Measurements from ENCODE around the gene CCDC187. TPM values are rescaled to one million over a fixed set of nuclear protein-coding genes. Genes with fewer than 3 reads are reported as not detected.
"Not testable (repeated sequence)": the region's sequence is repeated elsewhere in the genome, so short reads cannot be mapped to it uniquely, and the experiment has no call there.

CCDC187 gene
- total RNA-seq, result not detected
- long read RNA-seq, result 0 reads

- no peak for DNase-seq
- intact Hi-C loops (cut with DNase I), result no loop called here
- ATAC-seq, result no peak
Observed at GRCh38 chr9:136303825-136304416, at the start of gene CCDC187. Gene CCDC187, minus strand, starts transcription at chr9:136304094. Its CDS starts 264 bp downstream, at chr9:136303830.

DNA sequence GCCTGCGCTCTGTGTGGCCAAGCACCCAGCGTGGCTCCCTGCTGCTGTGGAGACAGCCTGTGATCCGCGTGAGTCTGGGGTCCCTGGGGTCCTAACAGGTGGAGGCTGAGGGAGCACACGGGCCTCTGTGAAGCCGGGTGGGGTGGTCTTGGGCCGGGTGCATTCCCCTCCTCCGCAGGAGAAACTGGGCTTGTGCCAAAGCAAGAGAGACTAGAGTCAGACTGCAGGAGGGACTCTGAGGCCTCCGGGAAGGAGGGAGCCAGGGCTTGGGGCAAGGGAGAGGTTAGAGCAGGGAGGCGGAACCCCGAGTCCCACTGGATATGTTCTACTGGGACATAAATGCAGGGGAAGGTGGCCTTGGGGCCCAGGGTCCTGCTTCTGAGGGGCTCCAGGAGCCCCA is 49.2 kb upstream of the CCDC187 start:
- intact Hi-C loops (cut with DNase I), result no loop called here
- ATAC-seq (no peak), DNase-seq (no peak)

- intact Hi-C loops (cut with DNase I), result no loop called here
- peak; percentile 8 to 31 for ATAC-seq
- DNase-seq, result no peak
Observed at GRCh38 chr9:136352682-136353081, 48.8 kb upstream of the CCDC187 start.

DNA sequence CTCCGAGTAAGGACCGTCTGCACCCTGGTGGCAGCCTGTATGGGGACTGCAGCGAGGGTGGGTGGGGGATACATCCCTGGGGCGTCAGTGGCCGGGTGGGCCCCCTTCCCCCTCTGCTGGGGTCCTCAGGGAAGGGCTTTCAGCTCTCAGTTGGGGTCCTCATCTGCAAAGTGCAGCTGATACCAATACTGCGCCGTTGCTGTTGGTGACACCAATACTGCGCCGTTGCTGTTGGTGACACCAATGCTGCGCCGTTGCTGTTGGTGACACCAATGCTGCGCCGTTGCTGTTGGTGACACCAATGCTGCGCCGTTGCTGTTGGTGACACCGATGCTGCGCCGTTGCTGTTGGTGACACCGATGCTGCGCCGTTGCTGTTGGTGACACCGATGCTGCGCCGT is 48.0 kb upstream of the CCDC187 start:
- DNase-seq; intact Hi-C loops (cut with DNase I); ATAC-seq: not testable (repeated sequence)

GRCh38 chr9:136351252-136351800 is 47.4 kb upstream of the CCDC187 start:
- intact Hi-C loops (cut with DNase I), result no loop called here
- ATAC-seq, result no peak

DNA sequence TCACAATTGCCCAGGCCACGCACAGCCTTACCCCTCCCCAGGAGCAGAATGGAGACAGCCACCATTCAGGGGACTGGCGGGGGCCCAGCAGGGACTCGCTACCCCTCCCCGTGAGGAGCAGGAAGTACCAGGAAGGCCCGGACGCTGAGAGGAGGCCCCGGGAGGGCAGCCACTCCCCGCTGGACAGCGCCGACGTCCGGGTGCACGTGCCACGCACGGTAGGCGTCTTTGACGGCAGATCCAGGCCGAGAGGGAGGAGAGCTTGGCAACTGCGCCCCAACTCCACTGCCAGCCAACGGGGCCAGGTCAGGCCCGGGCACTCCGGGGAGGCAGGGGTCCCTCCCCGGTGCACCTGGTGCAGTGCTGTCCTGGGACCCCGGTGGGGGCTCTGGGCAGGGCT is 45.7 kb upstream of the CCDC187 start:
- DNase-seq, result no peak
- ATAC-seq, result no peak
- intact Hi-C loops (cut with DNase I), result loop anchor here in 1 of 2 donors (10.0 kb wide), 1 partner anchor 55 kb away; the partner anchor contains the start of gene SNAPC4

More at GRCh38 chr9:136351252-136351800, 47.4 kb upstream of the CCDC187 start:
- no peak for DNase-seq

DNA sequence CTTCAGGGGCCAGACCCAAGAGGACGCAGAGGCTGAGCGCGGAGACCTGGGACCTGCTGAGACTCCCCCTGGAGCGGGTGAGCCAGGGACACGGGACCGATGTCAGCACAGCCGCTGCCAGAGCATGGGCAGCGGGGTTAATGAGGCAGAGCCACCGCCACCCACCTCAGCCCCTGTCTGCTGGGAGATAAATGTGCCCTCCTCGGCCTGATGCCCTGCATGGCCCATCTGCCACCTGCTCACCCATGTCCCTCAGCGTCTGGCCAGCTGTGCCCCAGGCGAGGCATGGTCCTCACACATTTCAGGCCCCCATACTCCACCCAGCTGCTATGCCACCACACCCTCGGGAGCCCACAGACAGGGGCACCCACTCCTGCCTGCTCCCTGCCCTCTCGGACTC is 44.8 kb upstream of the CCDC187 start:
- intact Hi-C loops (cut with DNase I), result loop anchor here in 1 of 2 donors (10.0 kb wide), 1 partner anchor 56 kb away; the partner anchor contains the start of gene SNAPC4
- DNase-seq (no peak), ATAC-seq (no peak)

DNA sequence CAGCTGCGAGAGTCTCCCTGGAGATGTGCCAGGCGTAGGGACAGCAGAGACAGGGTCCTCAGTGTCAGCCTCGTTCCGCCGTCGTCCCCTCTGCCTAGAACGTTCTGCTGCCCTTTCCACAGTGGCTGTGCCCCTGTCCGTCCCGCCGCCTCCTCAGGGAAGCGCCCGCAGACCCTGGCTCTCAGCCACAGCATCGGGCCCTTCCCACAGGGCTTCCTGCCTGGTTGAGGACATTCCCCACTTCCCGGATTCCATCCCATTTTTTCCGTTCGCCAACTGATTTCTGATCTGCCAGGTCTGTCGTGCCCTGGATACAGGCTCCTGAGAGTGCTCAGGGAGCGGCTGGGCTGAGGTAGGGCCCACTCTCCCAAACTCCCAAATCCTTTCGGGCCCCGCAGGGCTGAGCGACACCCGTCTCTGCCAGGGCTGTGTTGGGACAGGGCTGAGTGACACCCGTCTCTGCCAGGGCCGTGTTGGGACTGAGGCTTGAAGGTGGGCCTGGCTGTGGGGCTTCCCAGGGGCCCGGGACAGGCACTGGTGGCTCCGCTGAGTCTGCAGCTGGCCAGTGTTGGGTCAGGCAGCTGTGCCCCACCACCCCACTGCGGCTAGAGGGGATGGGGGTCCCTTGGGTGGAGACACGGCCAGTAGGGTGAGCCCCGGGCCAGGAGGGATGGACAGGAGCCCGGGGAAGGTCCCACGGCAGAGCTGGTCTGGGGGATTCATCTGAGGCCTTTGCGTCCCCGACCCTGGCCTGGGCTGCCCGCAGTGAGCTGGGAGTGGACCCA is 43.8 kb upstream of the CCDC187 start:
- DNase-seq, result no peak
- intact Hi-C loops (cut with DNase I), result loop anchor here in 1 of 2 donors (10.0 kb wide), 1 partner anchor 57 kb away; the partner anchor contains the start of gene SNAPC4
- ATAC-seq, result no peak

GRCh38 chr9:136346927-136347465 is 43.1 kb upstream of the CCDC187 start:
- ATAC-seq (no peak), DNase-seq (no peak)
- intact Hi-C loops (cut with DNase I), result loop anchor here in 1 of 2 donors (10.0 kb wide), 1 partner anchor 58 kb away; the partner anchor contains the start of gene SNAPC4

- ATAC-seq (no peak), DNase-seq (no peak)
- intact Hi-C loops (cut with DNase I), result loop anchor here in 1 of 2 donors (10.0 kb wide), 1 partner anchor 59 kb away; the partner anchor contains the start of gene SNAPC4
Observed at GRCh38 chr9:136346157-136346481, 42.2 kb upstream of the CCDC187 start.

- intact Hi-C loops (cut with DNase I), result loop anchor here in 1 of 2 donors (10.0 kb wide), 1 partner anchor 59 kb away; the partner anchor contains the start of gene SNAPC4
Observed at GRCh38 chr9:136345281-136346156, 41.6 kb upstream of the CCDC187 start.

GRCh38 chr9:136344544-136345280 is 40.8 kb upstream of the CCDC187 start:
- no peak for DNase-seq
- intact Hi-C loops (cut with DNase I), result loop anchor here in 1 of 2 donors (10.0 kb wide), 1 partner anchor 60 kb away; the partner anchor contains the start of gene SNAPC4
- no peak for ATAC-seq

More at GRCh38 chr9:136345281-136346156, 41.6 kb upstream of the CCDC187 start:
- DNase-seq (peak; percentile 86), ATAC-seq (peak; percentile 58 to 62)

DNA sequence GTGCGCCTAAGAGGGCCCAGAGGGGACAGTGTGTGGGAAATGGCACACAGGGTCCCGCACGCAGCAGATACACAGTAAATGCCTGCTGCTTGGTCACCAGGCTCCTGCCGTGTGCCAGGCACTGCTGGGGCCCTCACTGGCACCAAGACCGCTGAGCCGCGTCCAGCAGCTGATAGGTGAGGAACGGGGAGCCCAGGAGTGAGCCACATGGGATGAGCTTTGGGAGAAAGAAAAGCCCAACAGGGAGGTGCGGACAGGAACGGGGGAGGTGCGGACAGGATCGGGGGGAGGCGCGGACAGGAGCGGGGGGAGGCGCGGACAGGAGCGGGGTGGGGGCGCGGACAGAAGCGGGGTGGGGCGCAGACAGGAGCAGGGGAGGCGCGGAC is 40.0 kb upstream of the CCDC187 start:
- DNase-seq (no peak), ATAC-seq (no peak)
- intact Hi-C loops (cut with DNase I), result loop anchor here in 1 of 2 donors (10.0 kb wide), 1 partner anchor 61 kb away; the partner anchor contains the start of gene SNAPC4

DNA sequence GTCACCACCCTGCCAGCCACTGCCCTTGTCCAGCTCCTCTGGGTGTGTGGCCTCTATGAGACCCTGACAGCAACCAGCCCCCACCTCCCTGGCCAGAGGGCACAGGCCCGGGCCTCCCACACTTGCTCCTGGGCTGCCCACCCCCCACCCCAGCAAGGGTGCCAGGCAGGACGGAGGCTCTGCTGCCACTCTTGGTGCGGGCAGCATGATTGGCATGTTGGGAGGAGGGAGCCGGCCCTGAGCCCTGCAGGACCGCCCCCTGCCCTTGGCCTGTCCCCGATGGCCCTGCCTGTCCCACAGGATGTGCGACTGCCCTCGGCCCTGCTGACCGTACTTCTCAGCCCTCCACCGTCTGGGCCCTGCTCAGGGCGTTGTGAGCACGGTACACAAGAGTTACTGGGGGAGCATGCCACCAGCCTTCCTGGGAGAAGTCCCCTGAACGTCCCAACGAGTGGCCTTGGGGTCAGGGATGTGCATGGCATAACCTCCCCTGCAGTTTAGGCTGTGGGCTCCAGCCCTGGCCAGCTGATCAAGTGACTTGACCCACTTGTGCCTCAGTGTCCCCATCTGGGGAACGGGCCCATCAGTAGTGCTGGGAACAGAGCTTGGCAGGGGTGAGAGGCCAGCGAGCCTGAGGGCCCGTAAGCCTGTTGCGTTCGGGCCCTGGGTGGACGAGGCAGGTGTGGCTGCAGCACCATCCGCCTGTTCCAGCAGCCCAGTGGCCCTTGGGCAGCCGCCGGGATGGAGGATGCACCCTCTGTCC is 39.4 kb upstream of the CCDC187 start:
- DNase-seq (no peak), ATAC-seq (peak; percentile 16 to 34)
- intact Hi-C loops (cut with DNase I), result loop anchor here in 1 of 2 donors (10.0 kb wide), 1 partner anchor 61 kb away; the partner anchor contains the start of gene SNAPC4

DNA sequence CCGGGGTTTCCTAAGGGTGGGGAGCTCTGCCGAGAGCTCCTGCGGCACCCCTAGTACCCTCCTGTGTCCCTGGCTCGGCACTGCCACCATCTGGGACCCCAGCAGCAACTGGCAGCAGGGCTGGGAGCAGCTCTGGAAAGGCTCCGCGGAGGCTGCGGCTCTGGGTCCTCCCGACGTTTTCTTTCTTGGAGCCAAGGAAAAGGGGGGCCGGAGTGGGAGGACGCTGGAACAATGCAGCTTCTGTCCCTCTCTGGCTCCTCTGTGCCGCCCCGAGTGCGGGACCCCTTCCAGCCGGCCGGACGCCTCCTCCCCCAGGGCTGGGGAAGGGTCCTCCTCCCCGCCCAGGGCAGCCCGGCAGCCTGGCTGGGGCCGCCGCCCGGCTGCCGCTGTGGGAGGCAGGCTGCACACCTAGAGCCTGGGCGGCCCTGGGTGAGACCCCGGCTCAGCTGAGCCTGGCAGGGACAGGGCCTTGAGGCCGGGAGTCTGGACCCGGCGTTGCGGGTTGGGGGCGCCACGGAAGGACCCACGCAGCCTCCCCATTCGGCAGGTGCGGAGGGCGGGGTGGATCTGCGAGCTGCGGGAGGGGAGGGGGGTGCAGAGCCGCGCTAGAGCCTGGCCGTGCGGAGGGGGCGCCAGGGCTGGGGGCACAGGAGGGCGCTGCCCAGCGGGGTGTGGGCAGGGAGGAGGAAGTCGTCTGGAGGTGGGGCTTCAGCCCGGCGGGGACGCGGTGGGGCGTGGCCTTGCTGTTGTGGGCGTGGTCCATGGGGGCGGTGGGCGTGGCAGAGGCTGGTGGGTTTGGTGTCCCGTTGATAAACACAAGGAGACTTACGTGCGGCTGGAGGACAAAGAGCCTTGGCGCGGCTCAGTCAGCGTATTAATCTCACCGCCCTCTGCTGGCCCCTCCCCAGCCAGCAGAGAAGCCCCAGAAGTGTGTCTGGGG is 38.6 kb upstream of the CCDC187 start:
- intact Hi-C loops (cut with DNase I), result loop anchor here in 1 of 2 donors (10.0 kb wide), 1 partner anchor 62 kb away; the partner anchor contains the start of gene SNAPC4
- DNase-seq, result peak; percentile 89
- peak; percentile 64 to 67 for ATAC-seq

DNA sequence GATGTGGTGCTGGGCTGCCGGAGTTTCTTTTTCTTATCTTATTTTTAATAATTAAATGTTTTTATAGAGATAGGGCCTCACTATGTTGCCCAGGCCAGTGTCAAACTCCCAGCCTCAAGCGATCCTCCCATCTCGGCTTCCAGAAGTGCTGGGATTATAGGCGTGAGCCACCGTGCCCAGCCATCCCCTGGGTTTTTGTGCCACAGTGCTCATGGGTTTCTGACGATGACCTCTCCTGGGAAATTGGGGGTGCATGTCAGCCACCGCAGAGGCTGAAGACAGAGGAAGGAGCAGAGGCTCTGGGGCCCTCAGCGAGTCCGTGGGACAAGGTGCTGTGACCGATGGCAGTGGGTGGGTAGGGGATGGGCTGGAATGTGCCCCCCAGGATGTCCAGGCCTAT is 37.9 kb upstream of the CCDC187 start:
- no peak for ATAC-seq
- no peak for DNase-seq
- intact Hi-C loops (cut with DNase I), result loop anchor here in 1 of 2 donors (10.0 kb wide), 1 partner anchor 63 kb away; the partner anchor contains the start of gene SNAPC4

Measured in left cardiac atrium (tissue), 4 donors.